HG03196 (cell line): ENCODE results near the gene TINCR.

Experiments used
- ATAC-seq: cut with Tn5 transposase; IDR thresholded peaks from one replicate; pipeline ENCODE4 v1.9.1; 2021; ENCODE audit not compliant: unreplicated experiment

Gene TINCR

DNA sequence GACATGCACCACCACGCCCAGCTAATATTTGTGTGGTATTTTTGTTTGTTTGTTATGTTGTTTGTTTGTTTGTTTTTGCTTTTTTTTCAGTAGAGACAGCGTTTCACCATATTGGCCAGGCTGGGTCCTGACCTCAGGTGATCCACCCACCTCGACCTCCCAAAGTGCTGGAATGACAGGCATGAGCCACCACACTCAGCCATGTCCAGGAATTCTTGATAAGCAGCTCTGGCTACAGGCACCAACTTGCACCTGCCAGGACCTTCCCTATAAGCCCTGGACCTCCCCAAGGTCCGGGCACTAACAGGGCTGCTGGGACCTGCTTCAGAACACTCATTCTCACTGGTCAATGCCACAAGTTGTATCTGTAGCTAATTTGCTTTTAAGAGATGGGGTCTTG, 48.7 kb downstream of the TINCR start:
- no peak for ATAC-seq

DNA sequence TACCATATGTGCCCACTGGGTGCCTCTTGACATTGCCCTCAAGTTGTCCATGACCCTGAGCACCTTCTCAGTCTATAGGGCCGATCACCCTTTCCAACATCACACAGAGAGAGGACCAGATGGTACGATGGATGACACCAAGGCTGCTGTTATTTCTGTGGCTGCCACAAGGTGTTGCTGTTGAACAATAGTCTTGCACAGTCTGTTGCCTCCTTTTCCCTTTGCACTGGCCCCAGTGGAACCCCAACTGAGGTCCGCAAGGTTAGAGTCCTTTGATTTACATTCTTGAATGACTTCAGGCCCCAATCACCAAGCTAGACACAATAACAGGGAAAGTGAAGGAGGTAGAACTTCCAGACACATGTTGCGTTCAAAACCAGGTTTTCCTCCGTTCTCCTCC, 52.0 kb downstream of the TINCR start:
- no peak for ATAC-seq

DNA sequence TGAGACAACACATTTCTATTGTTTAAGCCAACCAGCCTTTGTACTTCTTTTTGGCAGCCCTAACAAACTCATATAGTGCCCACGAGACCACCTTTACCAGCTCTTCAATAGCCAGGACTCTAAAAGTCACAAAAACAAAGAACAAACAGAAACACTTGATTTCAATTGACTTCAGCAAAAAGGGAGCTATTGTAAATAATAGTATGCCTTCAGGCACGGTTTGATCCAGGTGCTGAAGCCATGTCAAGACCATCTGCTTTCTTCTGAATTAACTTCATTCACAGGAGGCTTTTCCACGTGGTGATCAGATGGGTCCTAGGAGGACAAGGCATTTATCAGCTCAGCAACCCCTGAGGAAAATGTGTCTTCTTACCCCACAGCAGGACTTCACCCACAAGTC, 53.8 kb downstream of the TINCR start:
- ATAC-seq: no peak

DNA sequence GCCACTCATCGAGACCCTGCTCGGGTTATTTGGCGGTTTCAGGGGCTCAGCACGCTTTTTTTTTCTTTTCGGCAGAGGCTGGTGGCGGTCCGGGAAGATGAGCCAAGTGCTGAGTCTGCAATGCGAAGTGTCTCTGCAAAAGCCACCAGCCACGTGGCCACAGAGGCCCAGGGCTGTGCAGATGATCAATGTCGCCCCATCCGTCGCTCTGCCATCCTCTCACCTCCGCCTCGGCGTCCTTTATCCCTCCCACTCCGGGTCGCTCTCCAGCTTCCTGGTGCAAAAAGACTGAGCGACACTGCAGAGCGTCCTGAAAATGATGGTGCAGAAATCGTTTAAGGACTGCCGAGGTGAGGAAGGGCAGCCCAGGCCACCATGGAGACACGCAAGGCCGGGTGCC, 55.0 kb downstream of the TINCR start:
- ATAC-seq: no peak
